Measurements from ENCODE around the gene ADNP.

DNA sequence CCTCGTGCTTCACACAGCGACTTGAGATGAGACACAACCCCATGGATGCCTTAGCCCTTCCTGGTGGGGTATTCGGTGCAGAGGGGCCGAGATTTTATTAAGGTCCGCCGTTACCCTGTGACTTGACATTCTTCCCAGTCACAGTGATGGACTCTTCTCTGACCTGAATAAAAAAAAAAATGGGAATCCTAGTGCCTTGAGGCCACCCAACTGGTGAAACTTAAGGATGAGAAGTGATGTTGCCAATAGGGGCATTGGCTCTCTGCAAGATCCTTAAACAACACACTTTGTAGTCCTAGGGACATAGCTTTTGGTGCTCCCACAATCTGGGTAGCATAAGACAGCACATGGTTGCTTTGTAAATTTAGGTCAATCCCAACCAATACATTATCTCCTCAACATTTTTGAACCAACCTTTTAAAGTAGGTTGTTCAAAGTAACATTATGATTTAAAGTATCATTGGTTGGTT lies 814 bp upstream of the ADNP start:
- TF ChIP-seq MXI1 (IDR thresholded peaks at IDR 0.05; ENCODE audit: low read depth, low read length) (no peak), NRF1 (conservative IDR thresholded peaks at IDR 0.05; ENCODE audit: low read depth, low read length) (no peak), MYC (IDR thresholded peaks at IDR 0.05; ENCODE audit: insufficient read depth, insufficient read length, insufficient replicate concordance, low read length, severe bottlenecking) (no peak), EZH2 (IDR thresholded peaks at IDR 0.05; ENCODE audit: borderline replicate concordance, control insufficient read depth, low read depth, low read length) (no peak)
- TF ChIP-seq, protein P1, sequence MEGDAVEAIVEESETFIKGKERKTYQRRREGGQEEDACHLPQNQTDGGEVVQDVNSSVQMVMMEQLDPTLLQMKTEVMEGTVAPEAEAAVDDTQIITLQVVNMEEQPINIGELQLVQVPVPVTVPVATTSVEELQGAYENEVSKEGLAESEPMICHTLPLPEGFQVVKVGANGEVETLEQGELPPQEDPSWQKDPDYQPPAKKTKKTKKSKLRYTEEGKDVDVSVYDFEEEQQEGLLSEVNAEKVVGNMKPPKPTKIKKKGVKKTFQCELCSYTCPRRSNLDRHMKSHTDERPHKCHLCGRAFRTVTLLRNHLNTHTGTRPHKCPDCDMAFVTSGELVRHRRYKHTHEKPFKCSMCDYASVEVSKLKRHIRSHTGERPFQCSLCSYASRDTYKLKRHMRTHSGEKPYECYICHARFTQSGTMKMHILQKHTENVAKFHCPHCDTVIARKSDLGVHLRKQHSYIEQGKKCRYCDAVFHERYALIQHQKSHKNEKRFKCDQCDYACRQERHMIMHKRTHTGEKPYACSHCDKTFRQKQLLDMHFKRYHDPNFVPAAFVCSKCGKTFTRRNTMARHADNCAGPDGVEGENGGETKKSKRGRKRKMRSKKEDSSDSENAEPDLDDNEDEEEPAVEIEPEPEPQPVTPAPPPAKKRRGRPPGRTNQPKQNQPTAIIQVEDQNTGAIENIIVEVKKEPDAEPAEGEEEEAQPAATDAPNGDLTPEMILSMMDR (IDR thresholded peaks at IDR 0.05 in 2 of 3, conservative IDR thresholded peaks at IDR 0.05 in 1 of 3; ENCODE audit: control insufficient read depth in 2 of 3, extremely low read depth in 1 of 3, insufficient read depth in 1 of 3, low read depth in 3 of 3, low read length in 3 of 3), result no peak

Data from GM12878 (cell line).